HG03457 (cell line): Measurements from ENCODE around the gene TTLL10.

Experiments used
- ATAC-seq: cut with Tn5 transposase; IDR thresholded peaks from one replicate; pipeline ENCODE4 v1.9.1; 2021; ENCODE audit warnings: moderate number of reproducible peaks; ENCODE audit not compliant: unreplicated experiment

TTLL10 gene

DNA sequence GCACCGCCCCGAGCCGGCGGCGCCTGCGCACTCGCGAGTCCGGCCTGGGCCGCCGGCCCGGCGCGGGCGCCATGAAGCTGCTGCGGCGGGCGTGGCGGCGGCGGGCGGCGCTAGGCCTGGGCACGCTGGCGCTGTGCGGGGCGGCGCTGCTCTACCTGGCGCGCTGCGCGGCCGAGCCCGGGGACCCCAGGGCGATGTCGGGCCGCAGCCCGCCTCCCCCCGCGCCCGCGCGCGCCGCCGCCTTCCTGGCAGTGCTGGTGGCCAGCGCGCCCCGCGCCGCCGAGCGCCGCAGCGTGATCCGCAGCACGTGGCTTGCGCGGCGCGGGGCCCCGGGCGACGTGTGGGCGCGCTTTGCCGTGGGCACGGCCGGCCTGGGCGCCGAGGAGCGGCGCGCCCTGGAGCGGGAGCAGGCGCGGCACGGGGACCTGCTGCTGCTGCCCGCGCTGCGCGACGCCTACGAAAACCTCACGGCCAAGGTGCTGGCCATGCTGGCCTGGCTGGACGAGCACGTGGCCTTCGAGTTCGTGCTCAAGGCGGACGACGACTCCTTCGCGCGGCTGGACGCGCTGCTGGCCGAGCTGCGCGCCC, 58.6 kb downstream of the TTLL10 start, which contains the start of gene B3GALT6:
TSS of gene B3GALT6 (plus strand) at position 30 of the 588 bp plus-strand sequence. CDS start at position 72, 42 bp downstream.
- no peak for ATAC-seq

DNA sequence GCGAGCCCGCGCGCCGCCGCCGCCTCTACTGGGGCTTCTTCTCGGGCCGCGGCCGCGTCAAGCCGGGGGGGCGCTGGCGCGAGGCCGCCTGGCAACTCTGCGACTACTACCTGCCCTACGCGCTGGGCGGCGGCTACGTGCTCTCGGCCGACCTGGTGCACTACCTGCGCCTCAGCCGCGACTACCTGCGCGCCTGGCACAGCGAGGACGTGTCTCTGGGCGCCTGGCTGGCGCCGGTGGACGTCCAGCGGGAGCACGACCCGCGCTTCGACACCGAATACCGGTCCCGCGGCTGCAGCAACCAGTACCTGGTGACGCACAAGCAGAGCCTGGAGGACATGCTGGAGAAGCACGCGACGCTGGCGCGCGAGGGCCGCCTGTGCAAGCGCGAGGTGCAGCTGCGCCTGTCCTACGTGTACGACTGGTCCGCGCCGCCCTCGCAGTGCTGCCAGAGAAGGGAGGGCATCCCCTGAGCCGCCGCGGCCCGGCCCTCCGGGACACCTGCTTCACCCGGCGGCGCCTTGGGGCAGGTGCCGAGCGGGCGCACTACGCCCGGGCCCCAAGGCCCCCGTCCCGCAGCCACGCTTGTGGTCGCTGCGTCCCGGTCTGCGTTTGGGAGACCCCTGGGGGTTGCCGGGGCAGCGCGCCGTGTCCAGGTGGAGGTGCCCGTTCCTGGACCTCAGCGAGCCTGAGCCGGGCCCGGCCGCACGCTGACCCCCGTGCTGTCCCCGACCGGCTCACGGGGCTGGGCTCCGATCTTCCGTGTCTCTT, 59.3 kb downstream of the TTLL10 start:
- ATAC-seq: no peak

DNA sequence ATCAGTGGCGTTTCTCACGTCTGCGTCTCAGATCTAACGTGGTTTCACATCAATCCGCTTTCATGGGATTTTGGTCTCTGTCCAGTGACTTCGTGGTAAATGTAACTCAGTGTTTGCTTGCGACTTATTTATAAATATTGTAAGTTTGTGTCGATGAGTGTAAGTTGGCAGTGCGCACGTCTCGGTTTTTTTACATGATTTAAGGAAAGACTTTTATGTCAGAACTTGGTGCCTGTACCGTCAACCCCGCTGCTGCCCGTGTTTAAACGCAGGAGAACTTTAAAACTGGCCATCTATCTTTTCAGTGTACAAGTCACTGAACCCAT, 59.9 kb downstream of the TTLL10 start:
- no peak for ATAC-seq

GRCh38 chr1:1234180-1234808, 60.6 kb downstream of the TTLL10 start:
- no peak for ATAC-seq

DNA sequence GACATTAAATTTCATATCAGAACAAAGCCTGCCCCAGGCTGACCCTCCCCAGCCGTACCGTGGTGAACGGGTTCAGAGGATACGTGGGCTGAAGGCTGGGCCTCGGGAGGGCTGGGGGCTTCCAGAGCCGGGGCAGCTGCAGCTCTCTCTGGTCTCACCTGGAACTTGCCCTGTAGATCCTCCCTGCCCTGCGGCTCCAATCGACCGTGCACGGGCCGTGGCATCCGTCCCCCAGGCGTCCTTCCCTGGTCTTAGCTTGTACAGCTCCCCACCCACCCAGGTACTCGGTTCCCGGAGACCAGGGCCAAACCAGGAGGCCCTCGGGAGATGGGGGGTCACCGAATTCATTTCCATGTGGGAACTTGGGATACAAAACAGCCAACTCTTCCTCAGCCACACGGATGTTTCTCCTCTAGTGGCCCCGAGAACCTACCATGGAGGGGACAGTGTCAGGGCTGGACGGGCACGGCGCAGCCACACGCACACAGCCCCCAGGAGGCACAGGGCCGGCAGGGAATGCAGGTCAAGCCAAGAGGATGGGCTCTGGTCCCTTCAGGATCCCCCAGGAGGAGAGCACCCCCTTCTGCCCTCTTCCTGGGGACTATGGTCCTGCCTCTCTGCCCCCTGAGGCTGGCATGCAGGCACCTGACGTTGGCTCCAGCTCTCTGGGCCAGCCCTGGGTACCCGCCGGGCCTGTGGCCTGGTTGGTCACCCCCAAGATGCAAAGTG, 61.5 kb downstream of the TTLL10 start:
- ATAC-seq: no peak

DNA sequence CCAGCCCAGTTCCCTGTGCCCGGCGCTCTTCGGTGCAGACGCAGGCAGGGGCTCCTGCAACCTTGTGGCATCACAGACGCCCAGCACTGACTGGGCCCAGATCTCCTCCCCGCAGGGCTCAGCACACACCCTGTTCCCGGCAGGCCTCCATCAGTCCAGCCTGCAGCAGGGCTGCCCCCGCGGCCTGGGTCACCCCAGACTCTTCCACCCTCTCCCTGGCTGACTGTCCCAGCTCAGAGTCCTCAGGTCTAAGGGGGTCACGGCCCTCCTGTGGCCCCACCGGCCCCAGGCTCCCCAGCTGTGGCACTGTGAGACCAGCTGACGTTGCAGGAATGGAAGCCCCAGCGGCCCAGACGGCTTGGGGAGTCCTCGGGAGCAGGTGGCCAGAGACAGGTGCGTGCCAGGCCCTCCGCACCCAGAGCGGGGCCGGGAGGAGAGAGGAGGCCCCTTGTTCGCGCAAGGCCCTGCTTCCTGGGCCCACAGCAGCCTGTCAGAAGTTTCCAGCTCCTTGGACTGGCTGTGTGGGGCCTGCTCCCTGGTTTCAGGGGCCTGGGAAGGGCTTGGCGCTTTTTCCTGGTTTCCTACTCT, 62.6 kb downstream of the TTLL10 start:
- no peak for ATAC-seq

- ATAC-seq: no peak
Observed at GRCh38 chr1:1236945-1237873, 63.5 kb downstream of the TTLL10 start.

GRCh38 chr1:1237874-1238701, 64.4 kb downstream of the TTLL10 start:
- ATAC-seq: no peak

DNA sequence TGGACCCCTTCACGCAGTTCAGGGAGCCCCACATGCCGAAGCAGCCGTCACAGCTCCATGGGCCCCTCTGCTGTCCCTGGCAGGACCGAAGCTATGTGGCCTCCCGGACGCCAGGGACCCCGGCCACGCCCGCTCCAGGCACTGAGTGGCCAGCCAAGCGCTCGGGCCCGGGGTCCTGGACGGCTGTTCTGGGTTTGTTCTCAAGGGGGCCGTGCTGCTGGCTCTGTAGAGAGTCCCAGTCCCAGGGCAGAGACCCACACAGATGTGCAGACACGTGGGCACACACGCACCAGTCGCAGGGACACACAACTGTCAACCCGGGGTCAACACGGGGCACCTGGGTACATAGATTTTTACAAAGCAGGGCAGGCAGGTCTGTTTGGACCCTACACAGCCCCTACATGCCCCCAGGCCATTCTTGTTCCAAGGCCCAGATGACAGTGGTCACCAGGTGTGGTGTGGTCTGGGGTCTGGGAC, 65.1 kb downstream of the TTLL10 start:
- no peak for ATAC-seq

- ATAC-seq: no peak
Observed at GRCh38 chr1:1239227-1239613, 65.5 kb downstream of the TTLL10 start.

GRCh38 chr1:1239614-1240347, 66.1 kb downstream of the TTLL10 start:
- no peak for ATAC-seq

- no peak for ATAC-seq
Observed at GRCh38 chr1:1240348-1240732, 66.7 kb downstream of the TTLL10 start.

GRCh38 chr1:1240822-1241587, 67.3 kb downstream of the TTLL10 start:
- no peak for ATAC-seq

- no peak for ATAC-seq
Observed at GRCh38 chr1:1241588-1242219, 68.0 kb downstream of the TTLL10 start.

GRCh38 chr1:1242461-1243265, 69.0 kb downstream of the TTLL10 start:
- ATAC-seq: no peak

GRCh38 chr1:1243266-1243660, 69.6 kb downstream of the TTLL10 start:
- no peak for ATAC-seq

DNA sequence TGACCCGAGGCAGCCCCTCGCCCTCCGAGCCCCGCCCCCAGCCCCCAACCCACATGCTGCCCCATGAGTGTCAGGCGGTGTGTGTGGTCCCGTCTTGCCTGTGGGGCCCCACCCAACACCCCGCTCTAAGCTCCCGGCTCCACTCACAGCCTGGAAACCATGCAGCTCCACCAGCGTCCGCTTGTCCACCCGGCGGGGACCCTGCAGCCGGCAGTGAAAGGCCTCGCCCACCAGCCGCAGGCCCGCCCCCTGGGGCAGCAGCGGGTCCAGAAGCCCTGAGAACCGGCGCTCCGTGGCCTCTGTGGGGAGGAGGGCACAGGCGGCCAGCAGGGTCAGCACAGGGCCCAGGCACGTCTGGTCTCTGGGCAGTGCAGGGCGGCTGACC, 70.1 kb downstream of the TTLL10 start:
- ATAC-seq: no peak
